Stimulated activated CD8-positive, alpha-beta memory T cell treated with anti-CD3 and anti-CD28 coated beads, Interleukin-15, amount 100 ng/mL, for 24 hours (primary cell): ENCODE data around the gene NCMAP.
"Not testable (repeated sequence)": the region's sequence is repeated elsewhere in the genome, so short reads cannot be mapped to it uniquely, and the experiment has no call there.

Experiments used
- DNase-seq: peaks from one replicate; pipeline ENCODE4 v3.0.0-alpha.2; 2020; ENCODE audit warnings: low read depth

Gene NCMAP

DNA sequence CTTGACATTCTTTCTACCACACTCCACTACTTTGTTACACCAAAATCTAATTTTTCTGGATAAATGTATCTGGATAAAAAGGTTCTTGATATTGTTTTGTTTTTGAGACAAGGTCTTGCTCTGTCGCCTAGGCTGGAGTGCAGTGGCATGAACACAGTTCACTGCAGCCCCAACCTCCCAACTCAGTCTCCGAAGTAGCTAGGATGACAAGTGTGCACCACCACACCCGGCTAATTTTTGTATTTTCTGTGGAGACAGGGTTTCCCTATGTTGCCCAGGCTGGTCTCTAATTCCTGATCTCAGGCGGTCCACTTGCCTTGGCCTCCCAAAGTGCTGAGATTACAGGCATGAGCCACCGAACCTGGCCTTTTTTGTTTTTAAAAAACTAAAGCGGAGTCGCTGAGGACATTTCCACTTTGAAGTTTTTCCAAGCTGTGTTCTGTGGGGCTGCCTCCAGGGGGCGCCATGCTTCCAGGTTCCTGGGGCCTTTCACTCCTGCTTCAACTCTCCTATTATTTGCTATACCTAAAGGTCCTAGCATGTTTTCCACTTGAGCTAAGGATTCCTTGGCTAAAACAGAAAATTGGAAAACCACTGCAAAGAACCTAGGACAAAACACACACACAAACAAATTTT lies 14.1 kb upstream of the NCMAP start:
- DNase-seq = no peak

GRCh38 chr1:24544239-24544638 lies 11.6 kb upstream of the NCMAP start:
- no peak for DNase-seq

- DNase-seq = no peak
These were observed 10.2 kb upstream of the NCMAP start for GRCh38 chr1:24545662-24546061.

GRCh38 chr1:24547195-24547594 lies 8.7 kb upstream of the NCMAP start:
- DNase-seq = no peak

DNA sequence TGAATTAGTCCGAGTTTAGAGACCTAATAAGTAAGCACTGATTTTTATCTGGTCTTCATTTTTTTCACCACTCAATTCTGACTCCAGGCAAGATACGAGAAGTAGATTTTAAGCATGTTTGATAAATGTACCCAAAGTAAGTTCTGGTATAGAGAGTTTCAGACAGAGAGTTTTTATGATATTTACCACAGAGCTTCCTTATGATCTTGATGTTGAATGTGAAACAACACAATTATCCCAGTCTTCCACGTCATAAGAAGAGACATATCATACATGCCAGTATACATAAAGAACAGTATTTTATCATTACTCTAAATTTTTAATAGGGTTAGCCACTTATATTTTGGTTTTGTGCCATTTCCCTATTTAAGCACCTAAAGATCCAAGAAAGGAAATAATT lies 7.8 kb upstream of the NCMAP start:
- DNase-seq = no peak

DNA sequence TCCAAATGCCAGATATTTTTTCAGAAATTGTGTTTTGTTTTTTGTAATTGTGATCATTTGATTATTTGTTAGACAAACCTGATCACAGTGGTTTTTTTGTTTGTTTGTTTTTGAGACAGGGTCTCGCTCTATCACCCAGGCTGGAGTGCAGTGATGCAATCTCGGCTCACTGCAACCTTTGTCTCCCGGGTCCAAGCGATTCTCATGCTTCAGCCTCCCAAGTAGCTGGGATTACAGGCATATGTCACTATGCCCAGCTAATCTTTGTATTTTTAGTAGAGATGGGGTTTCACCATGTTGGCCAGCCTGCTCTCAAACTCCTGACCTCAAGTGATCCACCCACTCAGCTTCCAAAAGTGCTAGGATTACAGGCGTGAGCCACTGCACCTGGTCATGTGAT lies 6.7 kb upstream of the NCMAP start:
- not testable (repeated sequence) for DNase-seq

DNA sequence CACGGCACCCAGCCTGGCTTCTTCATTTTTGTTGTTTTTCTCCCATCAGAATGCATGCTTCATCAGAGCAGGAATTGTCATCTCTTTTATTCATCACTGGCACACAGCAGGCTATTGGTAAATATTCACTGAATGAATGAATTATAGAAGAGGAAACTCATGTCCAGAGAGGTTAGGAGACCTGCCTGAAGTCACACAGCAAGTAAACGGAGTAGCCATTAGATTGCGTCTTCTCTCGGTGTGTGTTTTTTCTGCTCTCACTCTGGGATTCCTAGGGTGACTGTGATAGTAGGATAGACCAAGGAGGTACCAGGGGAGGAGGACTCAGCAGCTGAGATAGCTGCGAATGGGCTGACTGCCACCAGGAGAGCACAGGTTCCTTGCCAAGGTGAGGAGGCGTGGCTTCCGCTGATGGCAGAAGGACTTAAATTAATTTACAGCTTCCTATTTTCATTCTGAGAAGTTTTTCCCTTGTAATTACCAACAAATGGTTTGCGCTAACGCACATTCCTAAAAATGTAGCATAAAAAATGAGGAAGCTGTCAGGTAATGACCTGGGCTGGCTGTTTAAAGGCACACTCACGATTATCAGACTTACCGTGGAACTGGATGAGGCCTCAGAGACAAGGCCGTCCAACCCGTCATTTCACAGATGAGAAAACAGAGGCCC lies 4.5 kb upstream of the NCMAP start:
- DNase-seq = no peak

DNA sequence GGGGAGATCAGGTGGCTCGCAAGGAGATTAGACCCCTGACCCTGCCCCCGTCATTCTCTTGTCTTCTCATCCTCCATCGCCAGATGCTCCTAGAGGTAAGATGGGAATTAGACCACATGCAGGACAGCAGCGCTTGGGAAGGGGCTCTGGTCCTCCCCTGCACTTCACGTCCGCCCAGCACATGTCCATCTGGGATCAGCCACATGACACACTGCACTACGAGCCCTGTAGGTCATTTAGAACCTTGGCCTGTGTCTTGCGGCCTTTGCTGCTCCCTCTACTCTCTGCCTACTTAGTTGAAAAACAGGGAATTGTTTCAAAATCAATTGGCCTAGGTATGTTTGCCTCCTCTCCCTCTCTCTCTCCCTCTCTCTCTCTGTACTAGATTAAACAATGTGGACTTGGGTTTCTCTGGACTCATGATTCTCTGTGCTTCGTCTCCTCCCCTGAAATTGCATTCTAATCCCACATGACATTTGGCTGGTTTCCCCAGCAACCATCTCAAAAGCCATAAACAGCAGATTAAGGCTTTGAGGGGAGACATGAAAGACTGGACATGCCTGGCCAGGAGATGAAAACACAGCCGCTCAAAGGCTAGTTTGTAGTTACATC lies 3.8 kb upstream of the NCMAP start:
- DNase-seq = no peak

GRCh38 chr1:24553931-24554330 lies 2.0 kb upstream of the NCMAP start:
- no peak for DNase-seq

- no peak for DNase-seq
These were observed 1.2 kb upstream of the NCMAP start for GRCh38 chr1:24554714-24555113.

DNA sequence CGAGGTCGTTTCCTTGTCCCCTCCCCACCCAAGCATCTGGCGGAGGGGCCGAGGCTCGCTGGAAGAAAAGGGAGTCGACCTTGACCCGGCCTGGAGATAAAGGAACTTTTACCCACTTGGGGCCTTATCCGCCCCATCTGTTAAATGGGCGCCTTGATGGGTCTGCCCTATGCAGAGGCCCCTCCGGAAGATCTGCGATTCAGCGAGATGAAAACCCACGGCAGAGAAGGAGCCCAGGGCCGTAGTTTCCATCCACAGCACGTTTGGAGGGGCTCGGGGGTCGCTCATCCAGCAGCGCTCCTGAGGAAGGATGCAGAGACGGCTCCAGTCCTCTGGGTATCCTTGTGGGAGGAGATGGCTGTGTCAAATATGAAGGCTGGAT lies 518 bp downstream of the NCMAP start:
- no peak for DNase-seq

GRCh38 chr1:24557220-24557619 lies 1.3 kb downstream of the NCMAP start:
- DNase-seq = no peak

DNA sequence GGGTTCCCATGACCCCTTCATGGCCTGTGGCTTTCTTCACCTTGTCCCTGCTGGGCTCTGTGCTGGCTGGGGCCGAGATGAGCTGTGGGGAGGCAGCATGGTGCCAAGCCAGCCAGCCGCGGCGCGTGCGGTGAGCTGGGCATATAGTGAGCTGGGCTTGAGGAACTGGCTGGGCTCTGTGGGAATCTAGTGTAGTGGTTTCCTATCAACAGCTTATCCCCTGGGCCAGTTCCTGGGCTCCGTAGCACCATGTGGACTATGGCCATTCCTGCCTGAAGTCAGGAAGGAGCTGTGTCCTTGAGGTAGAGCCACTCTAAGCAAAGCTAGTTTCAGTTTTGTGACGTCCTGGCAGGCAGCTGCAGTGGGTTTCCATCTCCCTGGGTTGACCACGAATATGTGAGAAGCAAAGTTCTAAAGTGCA lies 1.8 kb downstream of the NCMAP start:
- DNase-seq = no peak

GRCh38 chr1:24558455-24558854 lies 2.6 kb downstream of the NCMAP start:
- no peak for DNase-seq

DNA sequence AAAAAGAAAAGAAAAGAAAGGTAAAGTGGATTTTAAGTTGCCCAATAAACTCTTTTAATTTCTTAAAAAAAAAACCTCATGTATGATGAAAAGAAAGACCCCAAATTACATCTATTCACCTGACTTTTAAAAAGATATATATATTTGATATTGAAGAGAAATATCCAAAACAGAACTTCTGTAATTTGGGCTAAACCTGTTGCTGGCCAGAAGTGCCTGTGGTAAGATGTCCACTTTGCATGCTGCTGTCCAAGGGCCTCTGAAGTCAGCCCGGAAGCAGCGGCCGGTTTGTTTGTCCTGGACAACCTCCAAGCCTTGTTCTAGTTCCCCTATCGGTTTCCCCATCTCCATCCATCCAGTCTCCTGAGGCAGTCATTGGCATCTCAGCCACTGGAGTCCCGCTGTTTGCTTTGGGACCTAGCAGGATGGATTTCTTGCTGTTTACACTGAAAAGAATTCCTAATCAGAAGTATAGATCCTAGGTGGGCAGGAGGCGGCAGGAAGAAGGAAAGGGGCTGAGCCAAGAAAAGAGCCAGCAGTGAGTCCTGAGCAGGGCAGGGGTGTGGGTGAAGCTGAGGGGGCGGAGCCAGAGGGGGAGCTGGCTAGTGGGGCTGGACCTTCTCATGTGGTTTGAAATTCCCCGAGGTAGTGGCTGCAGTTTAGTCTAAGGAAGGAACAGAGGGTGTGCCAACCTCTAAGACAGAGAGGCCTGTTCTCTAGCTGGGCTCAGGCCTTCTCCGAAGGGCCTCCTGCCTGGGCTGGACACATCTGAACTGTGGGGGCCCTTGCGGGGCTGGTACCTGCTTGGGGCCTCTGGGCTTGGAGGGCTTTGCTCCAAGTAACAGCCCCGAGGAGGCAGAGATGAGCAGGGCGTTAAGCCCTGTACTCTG lies 3.3 kb downstream of the NCMAP start:
- DNase-seq = no peak

- no peak for DNase-seq
These were observed 4.5 kb downstream of the NCMAP start for GRCh38 chr1:24560361-24560760.

- no peak for DNase-seq
These were observed 6.7 kb downstream of the NCMAP start for GRCh38 chr1:24562625-24563024.

GRCh38 chr1:24564695-24565094 lies 8.8 kb downstream of the NCMAP start:
- no peak for DNase-seq

DNA sequence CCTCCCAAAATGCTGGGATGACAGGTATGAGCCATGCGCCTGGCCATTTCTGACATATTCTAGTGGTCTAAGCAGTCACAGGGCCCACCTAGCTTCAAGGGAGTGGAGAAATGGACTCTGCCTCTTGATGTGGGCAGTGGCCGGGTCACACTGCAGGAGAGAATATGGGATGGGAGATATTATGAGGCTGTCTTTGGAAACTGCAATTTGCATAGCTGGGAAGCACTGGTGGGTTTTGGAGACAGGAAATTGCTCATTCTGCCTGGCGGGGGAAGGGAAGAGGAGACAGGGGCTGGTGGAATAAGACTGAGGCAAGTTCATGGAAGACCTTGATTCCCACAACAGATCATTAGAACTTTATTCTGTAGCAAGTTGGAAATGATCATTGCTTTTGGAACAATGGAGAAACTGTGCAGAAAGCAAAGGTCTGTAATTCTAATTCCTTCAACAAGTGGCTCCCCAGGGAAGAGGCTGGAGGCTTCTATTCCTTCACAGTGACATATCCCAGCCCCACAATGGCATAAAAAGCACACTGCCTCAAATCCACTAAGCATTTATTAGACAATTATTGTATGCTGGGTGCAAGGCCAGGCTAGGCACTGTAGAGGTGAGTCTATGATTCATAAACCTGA lies 10.5 kb downstream of the NCMAP start:
- DNase-seq = no peak

GRCh38 chr1:24567792-24568388 lies 12.0 kb downstream of the NCMAP start:
- DNase-seq = no peak

DNA sequence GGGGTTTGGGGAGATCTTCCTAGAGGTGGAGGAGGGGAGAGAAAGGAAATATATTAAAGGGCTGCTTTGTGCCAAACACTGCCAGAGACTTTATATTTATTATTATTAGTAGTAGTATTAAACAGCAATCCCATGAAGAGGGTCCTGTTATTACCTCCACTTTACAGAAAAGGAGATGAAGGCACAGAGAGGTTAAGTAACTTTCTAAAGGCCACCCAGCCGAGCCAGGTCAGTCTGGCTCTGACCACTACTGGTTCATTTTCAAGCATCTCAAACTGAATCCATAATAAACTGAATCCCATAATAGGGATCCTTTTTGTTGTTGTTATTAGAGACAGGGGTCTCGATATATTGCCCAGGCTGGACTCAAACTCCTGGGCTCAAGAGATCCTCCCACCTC lies 12.6 kb downstream of the NCMAP start:
- no peak for DNase-seq
